ENCODE data around the gene ADCY10.
A peak's percentile ranks its signal among the peaks of the same experiment; 100 is the strongest.

ADCY10 gene

DNA sequence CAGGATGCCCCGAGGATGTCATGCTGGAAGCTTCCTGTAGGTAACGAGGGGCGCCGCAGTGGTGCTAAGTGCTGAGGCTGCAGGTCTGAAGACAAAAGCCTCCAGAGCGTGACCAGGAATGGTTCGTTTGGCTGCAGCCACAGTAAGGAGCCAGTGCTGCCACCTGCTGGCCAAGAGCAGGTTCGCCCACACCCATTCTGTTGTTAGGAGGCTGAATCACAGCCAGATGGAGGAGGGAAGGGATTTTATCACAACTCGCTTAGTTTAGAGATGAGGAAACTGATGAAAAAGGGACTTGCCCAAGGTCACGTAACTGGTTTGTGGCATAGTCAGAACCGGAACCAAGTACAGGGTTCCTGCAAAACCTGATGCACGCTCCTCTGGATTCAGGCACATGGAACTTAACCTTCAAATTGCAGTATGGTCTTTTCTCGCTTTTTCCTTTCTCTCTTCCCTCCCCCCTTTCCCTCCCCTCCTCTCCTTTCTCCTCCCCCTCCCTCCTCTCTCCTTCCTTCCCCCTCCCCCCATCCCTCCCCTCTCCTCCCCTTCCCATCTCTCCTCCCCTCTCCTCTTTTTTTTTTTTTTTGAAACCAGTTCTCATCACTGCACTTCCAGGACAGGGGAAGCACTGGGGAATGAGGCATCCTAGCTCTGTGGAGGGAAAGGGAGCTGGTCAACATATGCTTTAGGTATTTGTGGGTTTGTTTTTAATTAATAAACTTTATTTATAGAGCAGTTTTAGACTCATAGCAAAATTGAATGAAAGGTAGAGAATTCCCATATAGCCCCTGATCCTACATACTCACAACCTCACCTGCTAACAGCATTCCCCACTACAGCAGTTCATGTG lies 110.4 kb downstream of the ADCY10 start:
- DNase-seq = peak; percentile 77

DNA sequence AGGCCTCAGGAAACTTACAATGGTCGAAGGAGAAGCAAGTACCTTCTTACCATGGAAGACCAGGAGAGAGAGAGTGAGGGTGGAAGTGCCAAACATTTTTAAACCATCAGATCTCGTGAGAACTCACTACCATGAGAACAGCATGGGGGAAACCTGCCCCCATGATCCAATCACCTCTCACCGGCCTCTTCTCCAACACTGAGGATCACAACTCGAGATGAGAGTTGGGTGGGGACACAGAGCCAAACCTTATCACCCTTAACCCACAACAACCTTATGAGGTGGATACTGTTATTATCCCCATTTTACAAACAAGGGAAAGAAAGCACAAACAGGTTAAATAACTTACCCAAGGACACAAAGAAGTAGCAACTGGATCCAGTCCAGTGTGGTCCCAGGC lies 111.7 kb downstream of the ADCY10 start:
- no peak for DNase-seq

DNA sequence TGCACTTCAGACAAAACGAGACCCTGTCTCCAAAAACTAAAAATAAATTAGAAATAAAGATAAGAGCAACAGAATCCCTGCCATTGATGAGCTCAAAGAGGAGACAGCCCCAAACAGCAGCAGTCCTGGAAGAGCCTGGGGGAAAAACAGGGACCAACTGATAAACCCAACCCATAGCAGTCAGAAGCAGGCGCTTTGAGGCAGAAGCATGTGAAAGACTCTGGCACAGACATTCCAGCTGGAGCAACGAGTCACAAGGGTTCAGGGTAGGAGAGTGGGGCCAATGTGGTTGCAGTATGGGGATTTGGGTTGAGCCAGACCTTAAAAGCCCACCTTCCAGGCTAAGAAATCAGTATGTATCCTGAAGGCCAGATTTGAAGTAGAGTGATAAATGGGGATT lies 113.7 kb downstream of the ADCY10 start:
- DNase-seq = no peak

DNA sequence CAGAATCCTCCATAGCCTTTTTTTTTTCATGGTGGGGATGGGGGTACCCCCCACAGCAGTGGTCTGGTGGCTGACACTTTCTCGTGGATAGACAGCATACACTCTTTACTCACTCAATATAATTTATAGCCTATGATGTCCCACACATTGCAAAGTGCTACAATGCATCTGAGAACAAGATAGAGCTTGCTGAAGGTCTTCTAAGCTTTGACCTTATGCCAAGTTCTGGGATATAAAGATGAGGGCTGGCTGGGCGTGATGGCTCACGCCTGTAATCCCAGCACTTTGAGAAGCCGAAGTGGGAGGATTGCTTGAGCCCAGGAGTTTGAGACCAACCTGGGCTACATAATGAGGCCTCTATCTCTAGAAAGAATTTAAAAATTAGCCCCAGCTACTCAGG lies 114.2 kb downstream of the ADCY10 start:
- DNase-seq = no peak

DNA sequence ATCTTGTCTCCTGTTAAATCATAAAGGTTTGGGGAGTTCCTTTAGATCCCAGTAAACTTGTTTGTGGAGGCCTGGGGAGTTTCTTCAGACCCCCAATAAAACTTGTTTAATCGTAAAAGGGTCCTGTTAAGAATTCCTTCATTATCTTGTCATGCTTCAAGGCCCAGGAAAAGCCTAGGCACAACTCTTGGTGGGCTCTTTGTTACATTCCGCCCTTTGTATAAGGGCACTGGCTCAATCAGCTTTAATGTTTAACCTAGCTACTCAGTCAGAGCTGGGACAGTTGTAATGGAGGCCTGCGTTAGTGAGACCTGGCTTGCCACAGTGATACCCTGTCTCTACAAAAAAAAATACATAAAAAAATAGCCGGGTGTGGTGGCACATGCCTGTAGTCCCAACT lies 115.0 kb downstream of the ADCY10 start:
- no peak for DNase-seq

DNA sequence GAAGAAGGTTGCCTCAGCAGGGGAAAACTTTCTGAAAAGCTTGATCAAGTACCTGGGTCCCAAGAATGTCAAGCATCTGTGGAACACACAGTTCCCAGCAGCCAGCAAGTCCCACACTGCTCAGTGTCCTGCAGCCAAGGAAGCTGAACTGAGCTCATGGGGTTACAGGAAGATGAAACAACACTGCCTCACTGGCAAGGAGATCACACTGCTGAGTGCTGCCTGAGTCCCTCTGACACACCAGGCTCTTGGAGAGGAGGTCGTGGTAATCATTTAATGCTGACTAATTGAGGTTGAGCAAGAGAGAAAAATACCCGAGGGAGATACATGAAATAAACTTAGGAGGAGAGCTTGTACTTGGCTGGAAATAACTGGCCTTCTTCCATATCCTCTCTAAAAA lies 116.9 kb downstream of the ADCY10 start:
- DNase-seq = no peak

DNA sequence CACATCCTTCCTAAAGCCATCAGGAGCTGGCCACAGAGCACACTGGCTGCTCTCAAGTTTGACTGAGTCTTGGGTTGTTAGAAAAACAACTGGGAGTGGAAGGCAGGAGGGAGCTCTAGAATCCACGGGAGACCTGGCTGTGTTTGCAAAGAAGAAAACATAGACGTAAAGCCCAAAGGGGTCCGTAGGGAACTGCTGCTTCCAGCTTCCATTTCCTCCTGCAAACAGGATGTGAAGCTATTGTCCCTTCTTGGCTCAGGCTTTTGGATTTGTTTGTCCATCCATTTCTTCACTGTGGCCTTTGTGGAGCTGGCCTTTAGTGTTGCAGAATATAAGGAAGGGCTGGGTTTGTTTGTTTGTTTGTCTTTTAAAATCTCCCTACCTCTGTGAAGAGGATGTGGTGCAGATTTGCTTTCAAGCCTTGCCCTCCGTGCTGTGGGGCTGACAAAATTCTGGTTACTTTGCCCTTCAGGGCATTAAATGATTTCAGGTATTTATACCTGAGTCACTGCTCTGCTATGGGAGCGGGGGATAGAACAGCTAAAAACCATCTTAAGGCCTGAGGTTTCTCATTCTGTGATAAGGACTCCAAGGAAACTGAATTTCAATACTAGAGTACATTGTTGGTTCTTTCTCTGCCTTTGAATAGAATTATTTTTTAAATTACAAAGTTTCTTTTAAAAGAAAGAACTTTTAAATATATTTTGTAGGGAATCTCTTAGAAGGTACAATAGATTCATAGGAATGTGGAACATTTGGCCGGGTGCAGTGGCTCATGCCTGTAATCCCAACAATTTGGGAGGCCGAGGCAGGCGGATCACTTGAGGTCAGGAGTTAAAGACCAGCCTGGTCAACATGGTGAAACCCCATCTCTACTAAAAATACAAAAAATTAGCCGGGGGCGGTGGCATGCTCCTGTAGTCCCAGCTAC lies 117.9 kb downstream of the ADCY10 start:
- no peak for DNase-seq

DNA sequence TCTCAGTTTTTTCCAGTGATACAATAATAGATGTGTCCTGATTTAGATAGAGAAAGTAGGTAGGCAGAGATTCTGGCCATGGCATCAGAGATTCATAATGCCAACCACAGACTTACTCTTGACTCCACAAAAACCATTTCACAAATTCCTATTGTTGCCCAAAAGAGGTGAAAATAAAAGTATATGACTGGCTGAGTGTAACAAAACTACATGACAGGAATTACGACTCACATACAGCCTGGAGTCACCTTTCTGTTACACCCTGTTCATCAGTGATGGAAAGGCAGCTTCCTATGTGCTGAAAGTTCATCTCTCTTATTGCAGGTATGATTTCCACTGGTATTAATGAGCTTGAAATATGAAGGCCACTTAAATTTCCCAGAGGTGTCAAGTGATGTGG lies 119.9 kb downstream of the ADCY10 start:
- no peak for DNase-seq

DNA sequence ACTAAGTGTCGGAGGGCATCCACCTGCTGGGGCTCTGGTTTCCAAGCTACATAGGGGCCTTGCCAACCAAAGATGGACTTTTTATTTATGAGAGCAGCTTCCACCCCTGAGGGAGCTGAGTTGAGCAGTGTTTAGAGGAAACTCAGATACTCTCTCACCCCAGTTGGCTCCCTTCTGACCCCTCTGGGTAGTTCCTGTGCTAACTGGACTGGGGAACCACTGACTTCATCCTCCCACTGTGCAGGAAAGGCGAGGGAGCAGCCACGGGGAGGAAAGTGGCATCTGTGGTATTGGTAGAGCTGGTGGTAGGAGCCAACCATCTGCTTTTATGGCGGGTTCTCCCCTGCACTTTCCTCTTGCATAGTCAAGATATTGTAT lies 121.8 kb downstream of the ADCY10 start:
- DNase-seq = no peak

DNA sequence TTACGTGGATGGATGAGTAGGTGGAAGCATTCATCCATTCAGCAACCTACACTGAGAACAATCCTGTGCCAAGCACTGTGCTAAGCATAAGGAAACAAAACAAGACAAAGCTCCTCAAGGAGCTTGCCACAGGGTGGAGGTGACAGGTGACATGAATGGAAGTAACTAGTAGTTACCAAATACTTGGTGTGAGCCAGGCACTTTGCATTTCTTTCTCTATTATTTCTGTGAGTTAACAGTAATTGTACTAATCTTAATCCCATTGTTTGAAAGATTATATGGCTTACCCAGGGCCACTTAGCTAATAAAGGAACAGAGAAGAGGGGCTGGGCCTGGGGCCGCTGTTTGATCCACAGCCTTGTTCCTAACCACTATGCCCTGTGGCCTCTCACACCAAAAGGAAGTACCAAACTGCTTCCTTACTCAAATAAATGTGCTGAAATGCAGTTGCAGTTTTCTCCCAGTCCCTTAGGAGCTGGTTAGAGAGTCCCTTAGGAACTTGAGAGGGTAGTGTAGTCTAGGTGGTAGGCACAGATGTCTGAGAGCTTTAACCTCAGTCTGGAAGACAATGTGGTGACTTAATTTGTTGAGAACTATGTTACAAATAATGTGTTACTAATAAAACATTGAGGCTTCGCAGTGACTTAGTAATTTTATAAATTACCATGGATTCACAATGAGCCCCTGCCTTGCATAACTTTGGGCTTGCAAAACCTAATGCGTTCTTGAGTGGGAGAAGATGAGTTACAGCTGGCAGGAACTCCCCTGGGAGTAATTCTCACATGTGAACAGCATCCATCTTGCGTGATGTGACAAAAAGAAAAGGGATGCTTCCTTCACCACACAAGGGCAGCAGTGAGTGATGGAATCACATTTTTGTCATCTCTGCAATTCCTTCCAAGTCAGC lies 122.4 kb downstream of the ADCY10 start:
- no peak for DNase-seq

DNA sequence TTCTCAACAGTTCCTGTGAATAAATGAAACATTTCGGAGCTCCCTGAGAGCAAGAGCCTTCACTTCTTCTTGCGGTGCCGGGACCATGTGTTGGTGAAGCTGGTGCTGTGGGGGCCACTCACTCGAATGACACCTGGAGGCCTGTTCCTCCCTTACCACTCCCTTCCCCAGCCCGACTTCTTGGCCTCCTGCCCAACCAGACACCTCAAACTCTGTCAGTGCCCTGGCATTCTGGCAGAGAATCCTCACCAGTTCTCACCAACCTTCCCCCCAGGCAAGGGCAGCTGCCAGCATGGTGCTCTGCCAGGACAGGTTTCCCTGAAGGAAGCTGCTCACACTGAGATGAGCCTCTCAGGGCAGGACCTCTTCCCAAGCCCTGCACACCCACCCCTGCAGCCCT lies 123.8 kb downstream of the ADCY10 start:
- DNase-seq = no peak

DNA sequence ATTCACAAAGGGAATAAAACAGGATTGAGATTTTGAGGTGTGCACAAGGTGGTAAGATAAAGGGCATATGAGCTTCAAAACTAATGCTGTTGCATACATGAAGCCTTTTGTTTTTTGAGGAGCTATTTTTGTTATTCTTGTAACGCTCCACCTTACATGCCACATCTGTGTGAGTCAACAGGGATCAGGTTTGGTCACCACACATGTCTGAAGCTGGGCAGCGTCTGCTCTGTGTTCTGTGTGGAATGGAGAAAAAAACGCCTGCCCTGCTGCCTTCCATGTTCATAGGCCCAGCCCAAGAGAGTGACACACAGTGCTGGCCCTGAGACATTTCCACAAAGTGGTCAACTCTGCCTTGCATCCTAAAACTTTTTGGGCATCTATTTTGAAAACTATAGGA lies 124.4 kb downstream of the ADCY10 start:
- DNase-seq = no peak

DNA sequence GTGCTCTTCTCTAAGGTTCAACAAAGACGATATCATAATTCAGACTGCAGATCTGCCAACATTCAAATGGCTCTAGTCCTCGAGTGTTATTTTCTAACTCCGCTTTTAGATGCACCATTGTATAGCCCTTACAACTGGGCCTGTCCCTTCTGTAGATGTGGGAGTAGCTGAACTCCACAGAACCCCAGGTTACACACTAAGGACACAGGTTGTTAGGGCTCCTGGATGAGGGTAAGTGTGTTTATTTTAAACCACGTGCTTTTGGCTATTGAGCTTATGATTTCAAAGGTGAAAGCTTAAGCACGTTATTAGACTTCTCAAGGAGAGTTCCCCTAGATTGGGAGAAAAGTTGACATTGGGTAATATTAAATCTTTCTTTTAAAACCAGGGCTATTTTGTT lies 127.4 kb downstream of the ADCY10 start:
- no peak for DNase-seq

DNA sequence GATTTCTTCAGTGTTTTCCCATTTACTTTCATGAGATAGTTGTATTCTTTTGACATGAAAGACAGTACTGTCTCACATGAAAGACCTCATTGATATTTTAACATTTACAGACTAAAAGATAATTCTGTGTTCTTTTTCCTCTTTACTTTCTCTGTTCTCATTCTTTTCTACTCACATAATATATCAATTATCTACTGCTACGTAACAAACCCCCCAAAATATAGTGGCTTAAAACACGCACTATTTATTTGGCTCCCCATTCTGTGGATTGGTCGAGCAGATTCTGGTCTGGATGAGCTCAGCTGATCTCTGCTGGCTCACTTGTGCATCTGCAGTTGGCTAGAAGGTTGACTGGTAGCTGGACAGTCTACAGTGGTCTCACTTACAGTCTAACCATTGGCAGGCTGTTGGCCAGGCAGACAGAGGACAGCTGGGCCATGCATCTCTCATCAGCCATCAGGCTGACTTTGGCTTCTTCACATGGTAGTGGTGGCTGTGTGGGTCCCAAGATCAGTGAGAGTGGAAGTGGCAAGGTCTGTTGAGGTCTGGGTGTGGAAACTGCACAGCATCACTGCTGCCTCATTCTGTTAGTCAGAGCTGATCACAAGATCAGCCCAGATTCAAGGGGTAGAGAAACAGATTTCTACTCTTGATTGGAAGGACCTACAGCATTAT lies 128.9 kb downstream of the ADCY10 start:
- no peak for DNase-seq

DNA sequence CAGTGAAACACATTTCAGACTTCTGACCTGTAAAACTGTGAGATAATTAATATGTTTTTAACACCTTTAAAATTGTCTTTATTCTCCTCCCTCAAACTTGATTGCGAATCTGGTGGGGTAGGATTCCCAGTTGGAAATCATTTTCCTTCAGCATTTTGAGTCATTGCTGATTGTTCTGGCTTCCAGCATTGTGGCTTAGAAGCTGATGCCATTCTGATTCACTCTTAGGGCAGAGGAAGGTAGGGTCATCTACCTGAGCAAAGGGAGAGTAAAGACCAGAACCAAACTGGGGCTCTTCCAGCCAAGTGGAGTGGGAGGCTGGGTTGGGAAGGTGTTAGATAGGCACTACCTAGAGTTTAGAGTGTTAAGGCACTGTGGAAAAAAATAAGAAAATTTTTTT lies 131.0 kb downstream of the ADCY10 start:
- DNase-seq = no peak

DNA sequence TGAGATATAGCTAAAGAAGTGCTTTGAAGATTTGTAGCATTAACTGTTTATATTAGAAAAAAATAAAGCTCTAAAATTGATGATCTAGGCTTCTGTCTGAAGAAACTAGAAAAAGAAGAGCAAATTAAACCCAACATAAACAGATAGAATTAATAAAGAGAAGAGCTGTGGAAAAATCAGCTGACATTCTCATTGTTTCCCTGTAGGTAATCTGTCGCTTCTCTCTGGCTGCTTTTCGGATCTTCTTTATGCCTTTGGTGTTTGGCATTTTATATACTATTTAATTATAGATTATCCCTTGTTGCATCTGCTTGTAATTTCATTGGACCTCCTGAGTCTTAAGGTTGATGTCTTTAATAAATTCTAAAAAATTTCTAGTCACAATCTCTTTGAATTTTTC lies 132.4 kb downstream of the ADCY10 start:
- DNase-seq = no peak

DNA sequence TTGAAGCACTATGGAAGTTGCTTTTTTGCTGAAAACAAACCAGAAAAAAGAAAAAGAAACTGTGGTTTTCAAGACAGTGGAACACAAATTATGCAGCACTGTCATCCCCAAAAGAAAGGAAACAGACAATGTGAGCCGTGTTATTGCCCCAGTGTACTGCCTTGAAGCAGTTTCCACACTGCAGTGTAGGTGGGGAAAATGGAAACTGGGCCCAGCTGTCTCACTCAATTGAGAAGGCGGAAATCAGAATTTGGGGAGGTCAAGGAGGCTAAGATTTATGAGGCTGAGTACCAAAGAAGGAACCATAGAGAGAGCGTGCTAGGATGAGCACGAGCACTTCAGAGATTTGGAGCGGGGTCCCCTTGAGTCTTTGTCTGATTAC lies 136.7 kb downstream of the ADCY10 start:
- no peak for DNase-seq

DNA sequence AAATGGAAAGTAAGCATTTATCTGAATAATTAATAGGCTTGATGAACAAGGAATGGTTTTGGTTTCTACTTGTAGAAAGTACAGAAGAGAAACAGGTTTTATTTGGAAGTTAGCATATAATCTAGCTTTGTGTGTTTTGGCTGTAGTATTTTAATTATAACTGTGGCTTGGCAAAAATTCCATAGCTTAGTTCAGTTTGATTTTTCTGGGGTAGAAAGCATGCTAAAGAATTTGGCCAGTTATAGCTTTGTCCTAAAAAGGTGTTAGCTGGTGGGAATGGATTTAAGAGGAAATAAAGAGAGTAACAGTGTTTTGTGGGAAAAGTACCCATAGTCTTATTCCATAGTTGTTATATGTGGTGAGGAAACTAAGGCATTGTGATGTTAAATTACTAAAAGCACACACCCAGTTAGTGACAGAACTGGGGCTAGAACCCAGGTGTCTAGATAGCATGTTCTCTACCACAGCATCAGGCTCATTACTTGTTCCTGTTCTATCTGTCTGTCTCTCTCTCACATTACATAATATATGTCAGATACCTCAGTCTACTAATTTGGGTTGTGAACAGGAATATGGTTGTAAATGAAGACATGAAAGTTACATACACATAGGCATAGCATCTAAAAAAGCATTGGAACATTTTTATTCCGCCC lies 137.2 kb downstream of the ADCY10 start:
- DNase-seq = no peak

DNA sequence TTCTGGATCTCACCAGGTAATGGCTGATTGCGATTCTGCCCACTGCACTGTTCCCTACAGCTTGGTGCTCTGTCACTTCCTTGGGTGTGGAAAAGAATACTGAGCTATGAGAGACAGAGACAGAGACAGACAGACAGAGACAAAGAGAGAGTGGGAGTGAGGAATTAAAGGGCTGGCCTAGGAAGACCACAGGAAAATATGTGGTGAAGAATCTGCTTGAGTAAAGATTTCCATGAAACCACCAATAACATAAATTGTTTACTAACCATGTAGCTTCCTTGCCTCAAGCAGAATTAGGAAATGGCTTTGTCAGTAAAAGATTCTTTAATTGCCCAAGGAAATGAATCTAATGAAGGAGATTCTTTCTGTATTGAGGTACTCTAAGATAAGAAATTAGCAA lies 137.8 kb downstream of the ADCY10 start:
- DNase-seq = no peak

DNA sequence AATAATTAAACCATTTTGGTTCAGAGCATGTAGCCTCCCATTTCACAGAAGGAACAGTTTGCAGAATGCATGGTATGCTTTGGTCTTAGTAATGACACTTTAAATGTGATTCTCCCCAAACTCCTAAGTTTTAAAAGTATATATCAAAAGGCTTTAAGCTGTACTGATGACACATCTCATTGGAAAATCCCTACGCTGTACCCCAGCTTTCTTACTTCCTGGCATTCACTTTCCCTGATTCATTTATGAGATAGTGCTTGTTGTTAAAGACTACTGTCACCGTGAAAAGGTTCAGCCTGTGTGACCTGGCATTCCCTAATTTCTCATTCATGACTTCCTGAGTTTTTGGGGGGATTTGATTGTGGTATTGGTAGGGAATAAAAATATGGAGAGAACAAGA lies 138.8 kb downstream of the ADCY10 start:
- DNase-seq = no peak

DNA sequence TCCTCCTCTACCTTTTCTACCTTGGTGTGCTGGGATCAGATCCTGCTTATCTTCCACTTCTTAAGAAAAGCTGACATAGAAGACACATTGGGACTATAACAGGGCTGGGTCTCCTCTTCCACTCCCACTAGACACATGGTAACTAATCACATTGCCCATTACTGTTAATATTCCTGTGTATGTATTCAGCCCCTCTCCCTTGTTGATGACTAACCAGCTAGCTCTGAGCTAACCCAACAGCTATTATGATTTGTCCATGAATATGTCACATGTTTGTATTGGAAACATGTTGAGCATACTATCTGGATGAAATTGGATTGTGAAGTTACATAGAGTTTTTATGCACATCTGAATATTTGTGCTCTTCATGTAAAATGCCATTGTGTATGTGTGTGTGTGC lies 139.2 kb downstream of the ADCY10 start:
- no peak for DNase-seq

DNA sequence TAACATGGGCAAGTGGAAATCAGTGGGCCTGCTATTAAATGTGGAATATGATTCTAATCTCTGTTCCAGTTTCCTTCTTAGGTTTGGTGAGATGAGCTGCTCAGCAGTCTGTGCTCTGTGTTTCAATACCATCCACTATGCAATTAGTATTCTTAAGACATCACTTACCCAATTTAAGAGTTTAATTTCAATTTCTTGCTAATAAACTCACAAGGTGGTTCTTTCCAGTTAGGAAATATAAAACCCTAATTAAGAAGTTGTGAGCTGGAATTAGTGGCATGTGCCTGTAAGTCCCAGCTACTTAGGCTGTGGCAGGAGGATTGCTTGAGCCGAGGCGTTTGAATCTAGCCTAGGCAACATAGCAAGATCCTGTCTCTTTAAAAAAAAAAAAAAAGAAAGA lies 140.4 kb downstream of the ADCY10 start:
- DNase-seq = no peak

Measured in NCI-H510A (cell line).